HFFc6 (cell line): Measurements from ENCODE around the gene LDLRAD3. TPM values are rescaled to one million over a fixed set of nuclear protein-coding genes. Genes with fewer than 3 reads are reported as not detected.

Experiments
- DNase-seq: peaks from one replicate; pipeline ENCODE4 v3.0.0-alpha.2; 2018
- H3K27ac Mint-ChIP-seq: 2 replicates; pipeline ENCODE4 v1.8.0; 2020; ENCODE audit warnings: mild to moderate bottlenecking, mixed read lengths
- H3K27me3 Mint-ChIP-seq: 2 replicates; pipeline ENCODE4 v1.8.0; 2021; ENCODE audit warnings: mild to moderate bottlenecking, moderate library complexity, mixed read lengths; ENCODE audit not compliant: insufficient read depth
- H3K36me3 Mint-ChIP-seq: 2 replicates; pipeline ENCODE4 v1.8.0; 2021; ENCODE audit warnings: low read depth, mixed read lengths
- H3K4me1 Mint-ChIP-seq: 2 replicates; pipeline ENCODE4 v1.8.0; 2020; ENCODE audit warnings: low read depth, mixed read lengths
- H3K4me3 Mint-ChIP-seq: 2 replicates; pipeline ENCODE4 v1.8.0; 2020; ENCODE audit warnings: mild to moderate bottlenecking, moderate library complexity, mixed read lengths
- H3K9me3 Mint-ChIP-seq: 2 replicates; pipeline ENCODE4 v1.8.0; 2020; ENCODE audit warnings: mild to moderate bottlenecking, mixed read lengths
- total RNA-seq, 6 experiments: library from RNA; stranded (reverse); fragmentation: NEBNext Ultra II Directional; extraction: Animal tissue kit (Norgen Biotek cat#: 25700); gene quantifications; 2 replicates in 1 of 6; 3 replicates in 5 of 6; pipeline ENCODE4 v1.2.3, GENCODE V29; 2021
- TF ChIP-seq, protein P1 (sequence below): fragments of 200-600 bp; sonication (generic); IDR thresholded peaks from 2 replicates; pipeline ENCODE4 v1.5.0; 2021; ENCODE audit warnings: antibody characterized with exemption, mild to moderate bottlenecking

LDLRAD3 gene
- total RNA-seq, 6 experiments from 2014 or later, result 5.2 to 6.5 (median 5.6) TPM

DNA sequence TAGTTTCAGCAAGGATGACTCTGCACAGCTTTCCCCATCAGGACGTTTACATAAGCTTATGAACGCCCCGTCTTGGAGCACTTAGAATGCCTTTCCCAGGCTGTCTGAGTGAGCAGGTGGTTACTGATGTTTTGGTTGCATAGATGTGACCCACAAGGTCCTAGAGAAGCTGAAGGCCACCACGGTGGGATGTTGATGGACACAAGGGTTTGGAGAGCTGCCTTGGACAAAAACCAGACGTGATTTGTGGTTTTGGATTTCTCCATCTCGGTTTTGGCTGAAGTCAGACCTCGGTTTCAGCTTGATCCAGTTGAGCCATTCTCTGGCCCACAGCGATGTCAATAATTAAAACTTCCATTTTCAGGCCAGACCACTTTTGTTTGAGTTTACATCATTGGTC, 151.9 kb downstream of the LDLRAD3 start:
- Mint-ChIP-seq H3K9me3 (no peaks in the 10 kb centered on the region; the same call in 1 of the 2 replicates), H3K4me3 (no peak overlapping the region), H3K27me3 (no peaks in the 10 kb centered on the region; the same call in 1 of the 2 replicates), H3K4me1 (peaks cover 24% of the 10 kb centered on the region), H3K27ac (no peak overlapping the region), H3K36me3 (peaks cover 23% of the 10 kb centered on the region)
- TF ChIP-seq, protein P1, sequence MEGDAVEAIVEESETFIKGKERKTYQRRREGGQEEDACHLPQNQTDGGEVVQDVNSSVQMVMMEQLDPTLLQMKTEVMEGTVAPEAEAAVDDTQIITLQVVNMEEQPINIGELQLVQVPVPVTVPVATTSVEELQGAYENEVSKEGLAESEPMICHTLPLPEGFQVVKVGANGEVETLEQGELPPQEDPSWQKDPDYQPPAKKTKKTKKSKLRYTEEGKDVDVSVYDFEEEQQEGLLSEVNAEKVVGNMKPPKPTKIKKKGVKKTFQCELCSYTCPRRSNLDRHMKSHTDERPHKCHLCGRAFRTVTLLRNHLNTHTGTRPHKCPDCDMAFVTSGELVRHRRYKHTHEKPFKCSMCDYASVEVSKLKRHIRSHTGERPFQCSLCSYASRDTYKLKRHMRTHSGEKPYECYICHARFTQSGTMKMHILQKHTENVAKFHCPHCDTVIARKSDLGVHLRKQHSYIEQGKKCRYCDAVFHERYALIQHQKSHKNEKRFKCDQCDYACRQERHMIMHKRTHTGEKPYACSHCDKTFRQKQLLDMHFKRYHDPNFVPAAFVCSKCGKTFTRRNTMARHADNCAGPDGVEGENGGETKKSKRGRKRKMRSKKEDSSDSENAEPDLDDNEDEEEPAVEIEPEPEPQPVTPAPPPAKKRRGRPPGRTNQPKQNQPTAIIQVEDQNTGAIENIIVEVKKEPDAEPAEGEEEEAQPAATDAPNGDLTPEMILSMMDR, result no peak
- DNase-seq, result no peak

DNA sequence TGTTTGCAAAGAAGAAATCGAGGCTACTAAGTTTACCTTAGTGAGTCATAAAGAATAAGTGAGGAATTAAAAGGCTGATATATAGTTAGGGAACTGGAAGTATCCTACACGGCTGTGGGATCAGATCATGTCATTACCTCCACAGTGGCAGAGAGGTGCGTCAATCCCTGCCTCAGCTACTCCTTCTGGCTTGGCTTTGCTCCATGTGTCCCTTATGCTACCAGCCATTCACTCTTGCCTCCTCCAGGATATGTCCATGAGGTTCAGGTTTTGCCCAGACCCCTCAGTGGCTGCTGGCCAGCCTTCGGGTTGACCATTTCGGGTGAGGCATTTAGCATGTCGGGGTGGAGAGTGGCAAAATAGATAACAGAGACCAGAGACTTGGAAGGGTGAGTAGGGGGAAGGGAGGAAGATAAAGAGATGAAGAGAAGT, 153.4 kb downstream of the LDLRAD3 start:
- H3K27ac Mint-ChIP-seq, result no peak overlapping the region
- no peaks in the 10 kb centered on the region; the same call in 1 of the 2 replicates for H3K27me3 Mint-ChIP-seq
- DNase-seq, result no peak
- peaks cover 9% of the 10 kb centered on the region for H3K4me1 Mint-ChIP-seq
- H3K9me3 Mint-ChIP-seq, result no peaks in the 10 kb centered on the region; the same call in 1 of the 2 replicates
- peaks cover 23% of the 10 kb centered on the region for H3K36me3 Mint-ChIP-seq
- H3K4me3 Mint-ChIP-seq, result no peak overlapping the region
- TF ChIP-seq, protein P1, result no peak

DNA sequence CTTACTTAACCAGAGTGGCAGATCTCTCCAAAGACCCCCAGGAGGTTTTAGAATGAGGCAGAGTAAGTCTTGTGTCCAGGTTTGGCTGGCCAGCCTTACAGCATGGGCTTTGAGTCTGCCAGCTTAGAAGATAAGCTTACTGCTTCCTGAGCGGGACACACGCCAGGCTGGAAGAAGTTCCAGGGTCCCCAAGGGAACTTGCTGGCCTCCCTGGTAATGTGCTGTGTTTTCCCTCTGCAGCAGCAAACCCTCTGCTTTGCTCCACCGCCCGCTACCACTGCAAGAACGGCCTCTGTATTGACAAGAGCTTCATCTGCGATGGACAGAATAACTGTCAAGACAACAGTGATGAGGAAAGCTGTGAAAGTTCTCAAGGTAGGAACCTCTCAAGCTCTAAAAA, 154.2 kb downstream of the LDLRAD3 start:
- Mint-ChIP-seq H3K27ac (no peak overlapping the region), H3K27me3 (no peaks in the 10 kb centered on the region; the same call in 1 of the 2 replicates), H3K4me1 (peaks cover under 1% of the 10 kb centered on the region; the same call in 1 of the 2 replicates), H3K4me3 (no peak overlapping the region), H3K9me3 (no peaks in the 10 kb centered on the region; the same call in 1 of the 2 replicates), H3K36me3 (peaks cover 23% of the 10 kb centered on the region)
- TF ChIP-seq, protein P1, result no peak
- no peak for DNase-seq

DNA sequence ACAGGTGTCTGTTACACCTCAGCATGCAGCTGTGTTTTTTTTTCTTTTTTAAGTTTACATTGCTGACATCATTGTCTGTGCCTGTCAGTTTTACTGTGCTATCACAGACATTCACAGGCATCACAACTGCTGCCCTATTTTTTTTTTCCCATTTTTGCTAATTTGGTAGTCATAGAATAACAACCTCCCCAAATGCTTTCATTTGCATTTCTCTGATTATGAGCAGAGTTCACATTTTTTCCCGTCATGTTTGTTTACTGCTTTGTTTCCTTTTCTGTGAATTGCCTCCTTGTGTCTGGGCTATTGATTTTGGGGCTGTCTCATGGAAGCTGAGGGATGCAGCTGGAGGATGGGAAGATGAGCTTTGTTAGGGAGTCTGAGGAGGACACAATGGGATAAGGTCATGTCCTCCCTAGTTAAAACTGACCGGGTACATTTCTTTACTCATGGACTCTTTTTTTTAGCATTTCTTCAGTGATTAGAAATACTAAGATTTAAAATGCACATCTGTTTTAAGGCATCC, 155.1 kb downstream of the LDLRAD3 start:
- H3K27me3 Mint-ChIP-seq, result no peaks in the 10 kb centered on the region; the same call in 1 of the 2 replicates
- H3K4me1 Mint-ChIP-seq, result no peaks in the 10 kb centered on the region
- H3K36me3 Mint-ChIP-seq, result peaks cover 17% of the 10 kb centered on the region
- TF ChIP-seq, protein P1, result no peak
- no peak overlapping the region for H3K27ac Mint-ChIP-seq
- DNase-seq, result no peak
- H3K4me3 Mint-ChIP-seq, result no peak overlapping the region
- no peaks in the 10 kb centered on the region; the same call in 1 of the 2 replicates for H3K9me3 Mint-ChIP-seq

DNA sequence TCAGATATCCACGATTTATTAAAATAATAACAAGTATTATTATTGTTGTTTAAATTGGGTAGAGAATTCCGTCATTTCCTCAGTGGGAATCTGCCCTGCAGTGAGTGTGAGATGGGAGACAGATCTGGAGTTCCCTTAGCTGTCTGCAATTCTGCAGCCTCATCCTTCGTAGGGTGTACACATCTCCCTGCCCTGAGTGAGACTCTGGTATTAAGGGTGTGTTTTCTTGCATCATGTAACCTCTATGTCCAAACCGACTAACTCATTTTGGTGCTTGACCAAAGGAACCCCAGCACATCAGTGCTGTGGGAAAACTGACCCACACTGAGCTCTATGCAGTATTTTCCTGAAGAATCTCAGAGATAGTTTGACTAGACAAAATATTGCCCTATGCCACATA, 157.6 kb downstream of the LDLRAD3 start:
- TF ChIP-seq, protein P1, result no peak

More for the DNA sequence above, 157.6 kb downstream of the LDLRAD3 start:
- Mint-ChIP-seq H3K4me3 (no peak overlapping the region), H3K9me3 (no peaks in the 10 kb centered on the region), H3K27ac (no peak overlapping the region), H3K27me3 (no peaks in the 10 kb centered on the region; the same call in 1 of the 2 replicates), H3K36me3 (0 out of 2 replicates have a peak, but pooled peaks cover 6% of the 10 kb centered on the region), H3K4me1 (0 out of 2 replicates have a peak, but pooled peaks cover 6% of the 10 kb centered on the region)
- DNase-seq, result no peak
